Measurements from ENCODE around the gene MYBBP1A. TPM values are rescaled to one million over a fixed set of nuclear protein-coding genes. Genes with fewer than 3 reads are reported as not detected.

Gene MYBBP1A
- total and polyA plus RNA-seq, 4 donors = 12.2 to 23.3 (median 20.0) TPM

DNA sequence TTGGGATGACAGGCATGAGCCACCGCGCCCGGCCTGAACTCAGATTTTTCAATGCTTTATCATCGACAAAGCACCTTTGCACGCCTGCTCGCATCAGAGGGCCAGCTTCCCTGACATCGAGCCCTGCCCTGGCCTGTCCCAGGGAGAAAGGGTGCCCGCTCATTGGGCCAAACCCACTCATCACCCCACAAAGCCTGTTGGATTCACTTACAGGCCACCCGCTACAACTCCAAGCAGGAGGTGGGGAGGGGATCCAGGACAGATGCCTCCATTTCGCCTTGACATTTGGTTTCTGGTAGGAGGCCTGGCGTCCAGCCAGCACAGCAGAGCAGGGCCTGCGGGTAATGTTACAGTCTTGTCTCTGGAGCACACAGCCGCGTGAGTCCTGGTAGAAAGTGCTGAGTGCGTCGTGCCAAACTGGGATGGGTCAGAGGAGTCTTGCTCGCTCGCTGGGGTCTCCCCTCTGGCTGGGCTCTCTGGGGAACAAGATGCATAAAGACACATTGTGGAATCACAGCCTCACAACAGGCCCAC lies 49.0 kb upstream of the MYBBP1A start:
- no peaks in the 10 kb centered on the region for H3K36me3 ChIP-seq (ENCODE audit: control insufficient read depth in 4 of 4, insufficient read depth in 3 of 4, low read depth in 1 of 4, low read length in 3 of 4)
- no peak for TF ChIP-seq SP1 (IDR thresholded peaks at IDR 0.05)
- TF ChIP-seq NR2F2 (IDR thresholded peaks at IDR 0.05) = no peak
- no peak for DNase-seq (ENCODE audit: low spot score)
- H3K27me3 ChIP-seq (ENCODE audit: control insufficient read depth in 4 of 4, insufficient read depth in 4 of 4, low read length in 3 of 4) = peaks cover 0 to 5% (median 0%) of the 10 kb centered on the region in 4 donors
- H3K9ac ChIP-seq (ENCODE audit: low read depth in 1 of 2, low read length in 2 of 2) = no peak overlapping the region
- WGBS = 83% methylated on average over 18 of the region's 18 CpGs
- no peak overlapping the region for H3K4me3 ChIP-seq (ENCODE audit: low read depth in 1 of 3, low read length in 3 of 3)
- no peaks in the 10 kb centered on the region for H3K9me3 ChIP-seq (ENCODE audit: control insufficient read depth in 4 of 4, low read length in 3 of 4)
- H3K27ac ChIP-seq (ENCODE audit: low read depth in 1 of 2, low read length in 2 of 2) = no peak overlapping the region
- no peaks in the 10 kb centered on the region for H3K4me1 ChIP-seq (ENCODE audit: control insufficient read depth in 4 of 4, insufficient read depth in 4 of 4, low read length in 3 of 4)

- Histone ChIP-seq H3K27ac (ENCODE audit: low read depth in 1 of 2, low read length in 2 of 2) (no peak overlapping the region), H3K4me1 (ENCODE audit: control insufficient read depth in 4 of 4, insufficient read depth in 4 of 4, low read length in 3 of 4) (no peaks in the 10 kb centered on the region), H3K27me3 (ENCODE audit: control insufficient read depth in 4 of 4, insufficient read depth in 4 of 4, low read length in 3 of 4) (no peaks in the 10 kb centered on the region), H3K9ac (ENCODE audit: low read depth in 1 of 2, low read length in 2 of 2) (no peak overlapping the region), H3K36me3 (ENCODE audit: control insufficient read depth in 4 of 4, insufficient read depth in 3 of 4, low read depth in 1 of 4, low read length in 3 of 4) (no peaks in the 10 kb centered on the region), H3K4me3 (ENCODE audit: low read depth in 1 of 3, low read length in 3 of 3) (no peak overlapping the region), H3K9me3 (ENCODE audit: control insufficient read depth in 4 of 4, low read length in 3 of 4) (no peaks in the 10 kb centered on the region)
- WGBS = 88% methylated on average over 5 of the region's 5 CpGs
- TF ChIP-seq, protein P1, sequence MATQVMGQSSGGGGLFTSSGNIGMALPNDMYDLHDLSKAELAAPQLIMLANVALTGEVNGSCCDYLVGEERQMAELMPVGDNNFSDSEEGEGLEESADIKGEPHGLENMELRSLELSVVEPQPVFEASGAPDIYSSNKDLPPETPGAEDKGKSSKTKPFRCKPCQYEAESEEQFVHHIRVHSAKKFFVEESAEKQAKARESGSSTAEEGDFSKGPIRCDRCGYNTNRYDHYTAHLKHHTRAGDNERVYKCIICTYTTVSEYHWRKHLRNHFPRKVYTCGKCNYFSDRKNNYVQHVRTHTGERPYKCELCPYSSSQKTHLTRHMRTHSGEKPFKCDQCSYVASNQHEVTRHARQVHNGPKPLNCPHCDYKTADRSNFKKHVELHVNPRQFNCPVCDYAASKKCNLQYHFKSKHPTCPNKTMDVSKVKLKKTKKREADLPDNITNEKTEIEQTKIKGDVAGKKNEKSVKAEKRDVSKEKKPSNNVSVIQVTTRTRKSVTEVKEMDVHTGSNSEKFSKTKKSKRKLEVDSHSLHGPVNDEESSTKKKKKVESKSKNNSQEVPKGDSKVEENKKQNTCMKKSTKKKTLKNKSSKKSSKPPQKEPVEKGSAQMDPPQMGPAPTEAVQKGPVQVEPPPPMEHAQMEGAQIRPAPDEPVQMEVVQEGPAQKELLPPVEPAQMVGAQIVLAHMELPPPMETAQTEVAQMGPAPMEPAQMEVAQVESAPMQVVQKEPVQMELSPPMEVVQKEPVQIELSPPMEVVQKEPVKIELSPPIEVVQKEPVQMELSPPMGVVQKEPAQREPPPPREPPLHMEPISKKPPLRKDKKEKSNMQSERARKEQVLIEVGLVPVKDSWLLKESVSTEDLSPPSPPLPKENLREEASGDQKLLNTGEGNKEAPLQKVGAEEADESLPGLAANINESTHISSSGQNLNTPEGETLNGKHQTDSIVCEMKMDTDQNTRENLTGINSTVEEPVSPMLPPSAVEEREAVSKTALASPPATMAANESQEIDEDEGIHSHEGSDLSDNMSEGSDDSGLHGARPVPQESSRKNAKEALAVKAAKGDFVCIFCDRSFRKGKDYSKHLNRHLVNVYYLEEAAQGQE (IDR thresholded peaks at IDR 0.05) = no peak
- TF ChIP-seq HNF4A (conservative IDR thresholded peaks at IDR 0.05) (no peak), NR2F2 (IDR thresholded peaks at IDR 0.05) (no peak)
- TF ChIP-seq, protein P2, sequence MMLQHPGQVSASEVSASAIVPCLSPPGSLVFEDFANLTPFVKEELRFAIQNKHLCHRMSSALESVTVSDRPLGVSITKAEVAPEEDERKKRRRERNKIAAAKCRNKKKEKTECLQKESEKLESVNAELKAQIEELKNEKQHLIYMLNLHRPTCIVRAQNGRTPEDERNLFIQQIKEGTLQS (IDR thresholded peaks at IDR 0.05) = no peak
- DNase-seq (ENCODE audit: low spot score) = no peak
Measured at GRCh38 chr17:4602041-4602440, 46.9 kb upstream of the MYBBP1A start.

GRCh38 chr17:4601326-4601725 lies 46.1 kb upstream of the MYBBP1A start:
- H3K9ac ChIP-seq (ENCODE audit: low read depth in 1 of 2, low read length in 2 of 2) = no peak overlapping the region
- H3K4me1 ChIP-seq (ENCODE audit: control insufficient read depth in 4 of 4, insufficient read depth in 4 of 4, low read length in 3 of 4) = no peaks in the 10 kb centered on the region

More at GRCh38 chr17:4601326-4601725, 46.1 kb upstream of the MYBBP1A start:
- Histone ChIP-seq H3K27me3 (ENCODE audit: control insufficient read depth in 4 of 4, insufficient read depth in 4 of 4, low read length in 3 of 4) (no peaks in the 10 kb centered on the region), H3K36me3 (ENCODE audit: control insufficient read depth in 4 of 4, insufficient read depth in 3 of 4, low read depth in 1 of 4, low read length in 3 of 4) (no peaks in the 10 kb centered on the region), H3K4me3 (ENCODE audit: low read depth in 1 of 3, low read length in 3 of 3) (no peak overlapping the region), H3K9me3 (ENCODE audit: control insufficient read depth in 4 of 4, low read length in 3 of 4) (no peaks in the 10 kb centered on the region), H3K27ac (ENCODE audit: low read depth in 1 of 2, low read length in 2 of 2) (no peak overlapping the region)
- 90% methylated on average over 4 of the region's 4 CpGs for WGBS
- TF ChIP-seq, protein P2 (IDR thresholded peaks at IDR 0.05) = no peak
- TF ChIP-seq YY1 (IDR thresholded peaks at IDR 0.05) = no peak
- TF ChIP-seq, protein P3, sequence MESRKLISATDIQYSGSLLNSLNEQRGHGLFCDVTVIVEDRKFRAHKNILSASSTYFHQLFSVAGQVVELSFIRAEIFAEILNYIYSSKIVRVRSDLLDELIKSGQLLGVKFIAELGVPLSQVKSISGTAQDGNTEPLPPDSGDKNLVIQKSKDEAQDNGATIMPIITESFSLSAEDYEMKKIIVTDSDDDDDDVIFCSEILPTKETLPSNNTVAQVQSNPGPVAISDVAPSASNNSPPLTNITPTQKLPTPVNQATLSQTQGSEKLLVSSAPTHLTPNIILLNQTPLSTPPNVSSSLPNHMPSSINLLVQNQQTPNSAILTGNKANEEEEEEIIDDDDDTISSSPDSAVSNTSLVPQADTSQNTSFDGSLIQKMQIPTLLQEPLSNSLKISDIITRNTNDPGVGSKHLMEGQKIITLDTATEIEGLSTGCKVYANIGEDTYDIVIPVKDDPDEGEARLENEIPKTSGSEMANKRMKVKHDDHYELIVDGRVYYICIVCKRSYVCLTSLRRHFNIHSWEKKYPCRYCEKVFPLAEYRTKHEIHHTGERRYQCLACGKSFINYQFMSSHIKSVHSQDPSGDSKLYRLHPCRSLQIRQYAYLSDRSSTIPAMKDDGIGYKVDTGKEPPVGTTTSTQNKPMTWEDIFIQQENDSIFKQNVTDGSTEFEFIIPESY (IDR thresholded peaks at IDR 0.05) = no peak
- DNase-seq (ENCODE audit: low spot score) = no peak

Data from liver (tissue), 9 donors.